Skeletal muscle satellite cell (primary cell): ENCODE measurements around the gene NARS2.

ENCODE experiments used
- H3K27me3 ChIP-seq: 2 replicates; pipeline ENCODE4 v1.7.0; 2013; ENCODE audit warnings: low read length; ENCODE audit not compliant: control insufficient read depth, insufficient read depth
- H3K36me3 ChIP-seq: 2 replicates; pipeline ENCODE4 v1.7.0; 2013; ENCODE audit warnings: mild to moderate bottlenecking, control low read depth, low read length; ENCODE audit not compliant: insufficient read depth
- H3K4me1 ChIP-seq: 2 replicates; pipeline ENCODE4 v1.7.0; 2013; ENCODE audit warnings: low read length; ENCODE audit not compliant: control insufficient read depth, insufficient read depth
- H3K4me2 ChIP-seq: 2 replicates; pipeline ENCODE4 v1.7.0; 2013; ENCODE audit warnings: mild to moderate bottlenecking, low read length
- H3K4me3 ChIP-seq: 2 replicates; pipeline ENCODE4 v1.7.0; 2013; ENCODE audit warnings: low read length
- H3K9ac ChIP-seq: 2 replicates; pipeline ENCODE4 v1.7.0; 2013; ENCODE audit warnings: mild to moderate bottlenecking, low read depth, low read length, moderate library complexity
- H3K9me3 ChIP-seq: replicated peaks from 2 replicates; pipeline ENCODE4 v1.7.0; 2013; ENCODE audit warnings: mild to moderate bottlenecking, control low read depth, low read length

Gene NARS2

DNA sequence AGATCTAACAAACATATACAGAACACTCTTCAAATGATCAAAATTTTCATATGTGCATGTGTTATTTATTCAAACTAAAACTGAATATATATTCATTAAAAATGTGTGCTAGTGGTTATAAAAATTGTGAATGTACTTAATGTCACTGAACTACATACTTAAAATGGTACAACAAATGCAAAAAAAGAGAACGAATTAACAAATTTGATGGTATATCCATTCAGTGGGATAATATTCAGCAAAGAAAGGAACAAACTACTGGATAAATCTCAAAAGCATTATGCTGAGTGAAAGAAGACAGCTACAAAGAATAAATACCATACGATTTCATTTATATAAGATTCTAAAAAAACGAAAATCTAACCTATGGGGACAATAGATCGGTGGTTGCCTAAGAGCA is 64.1 kb downstream of the NARS2 start:
- H3K4me3 ChIP-seq, result no peak overlapping the region
- H3K4me2 ChIP-seq, result no peak overlapping the region
- H3K27me3 ChIP-seq, result no peaks in the 10 kb centered on the region
- no peak overlapping the region for H3K9ac ChIP-seq
- no peaks in the 10 kb centered on the region for H3K9me3 ChIP-seq
- H3K4me1 ChIP-seq, result no peaks in the 10 kb centered on the region
- no peaks in the 10 kb centered on the region for H3K36me3 ChIP-seq

DNA sequence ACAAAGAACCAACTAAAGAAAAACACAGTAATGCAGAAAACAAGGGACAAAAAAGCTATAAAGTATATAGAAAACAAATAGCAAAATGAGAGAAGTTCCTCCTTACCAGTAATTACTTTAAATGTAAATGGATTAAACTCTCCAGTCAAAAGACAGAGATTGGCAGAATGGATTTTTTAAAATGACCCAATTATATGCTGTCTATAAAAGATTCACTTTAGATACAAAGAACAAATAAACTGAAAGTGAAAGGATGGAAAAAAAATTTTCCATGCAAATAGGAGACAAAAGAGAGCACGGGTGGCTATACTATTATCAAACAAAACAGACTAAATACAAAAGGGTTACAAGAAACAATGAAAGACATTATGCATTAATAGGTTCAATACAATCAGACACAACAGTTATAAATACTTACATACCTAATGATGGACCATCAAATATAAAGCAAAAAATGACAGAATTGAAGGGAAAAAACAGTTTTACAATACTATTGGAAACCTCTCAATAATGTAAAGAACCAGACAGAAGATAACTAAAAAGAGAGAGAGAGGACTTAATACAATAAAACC is 64.6 kb downstream of the NARS2 start:
- H3K36me3 ChIP-seq, result no peaks in the 10 kb centered on the region
- no peak overlapping the region for H3K4me3 ChIP-seq
- no peak overlapping the region for H3K9ac ChIP-seq

DNA sequence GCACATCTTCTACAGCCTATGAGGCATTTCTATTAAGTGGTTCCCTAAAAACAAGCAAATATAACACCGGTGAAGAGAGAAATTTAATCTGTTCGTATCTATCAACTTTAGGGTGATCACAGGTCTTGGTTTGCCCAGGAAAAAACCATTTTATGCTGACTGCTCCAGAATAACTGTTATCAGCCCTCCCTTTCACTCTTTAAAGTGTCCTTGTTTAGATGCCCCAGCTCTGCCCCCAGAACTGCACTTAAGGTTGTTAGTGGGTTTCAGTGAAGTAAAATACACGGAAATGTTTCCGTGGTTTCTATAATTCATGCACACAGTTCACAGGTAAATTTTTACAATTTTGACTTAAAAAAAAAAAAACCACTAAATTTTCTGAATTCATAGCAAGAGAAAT is 70.0 kb downstream of the NARS2 start:
- H3K36me3 ChIP-seq, result no peaks in the 10 kb centered on the region
- H3K4me1 ChIP-seq, result no peaks in the 10 kb centered on the region

More for the DNA sequence above, 64.6 kb downstream of the NARS2 start:
- Histone ChIP-seq H3K4me1 (no peaks in the 10 kb centered on the region), H3K27me3 (no peaks in the 10 kb centered on the region), H3K9me3 (no peaks in the 10 kb centered on the region), H3K4me2 (no peak overlapping the region)

DNA sequence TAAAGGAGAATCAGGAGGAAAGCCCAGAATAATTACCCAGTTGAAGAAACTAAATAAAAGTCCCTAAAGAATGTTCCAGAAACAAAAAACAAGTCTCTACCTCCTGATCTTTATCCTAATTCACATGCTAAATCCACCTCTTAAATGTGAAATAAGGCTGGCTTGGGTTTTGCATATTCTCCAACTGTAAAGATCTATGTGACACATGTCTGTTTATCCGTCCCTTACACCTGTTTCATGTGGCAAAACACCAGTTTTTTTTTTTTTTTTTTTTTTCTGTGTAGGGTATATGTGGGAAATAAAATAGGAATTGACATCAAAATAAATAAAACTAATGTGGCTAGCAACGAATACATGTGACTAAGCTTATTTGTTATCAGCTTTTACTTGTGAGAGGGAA is 70.5 kb downstream of the NARS2 start:
- no peak overlapping the region for H3K9ac ChIP-seq
- H3K4me3 ChIP-seq, result no peak overlapping the region
- no peaks in the 10 kb centered on the region for H3K27me3 ChIP-seq
- no peaks in the 10 kb centered on the region for H3K36me3 ChIP-seq
- no peaks in the 10 kb centered on the region for H3K9me3 ChIP-seq
- no peaks in the 10 kb centered on the region for H3K4me1 ChIP-seq
- no peak overlapping the region for H3K4me2 ChIP-seq

More for the DNA sequence above, 70.0 kb downstream of the NARS2 start:
- Histone ChIP-seq H3K27me3 (no peaks in the 10 kb centered on the region), H3K4me3 (no peak overlapping the region), H3K4me2 (no peak overlapping the region), H3K9ac (no peak overlapping the region), H3K9me3 (no peaks in the 10 kb centered on the region)

DNA sequence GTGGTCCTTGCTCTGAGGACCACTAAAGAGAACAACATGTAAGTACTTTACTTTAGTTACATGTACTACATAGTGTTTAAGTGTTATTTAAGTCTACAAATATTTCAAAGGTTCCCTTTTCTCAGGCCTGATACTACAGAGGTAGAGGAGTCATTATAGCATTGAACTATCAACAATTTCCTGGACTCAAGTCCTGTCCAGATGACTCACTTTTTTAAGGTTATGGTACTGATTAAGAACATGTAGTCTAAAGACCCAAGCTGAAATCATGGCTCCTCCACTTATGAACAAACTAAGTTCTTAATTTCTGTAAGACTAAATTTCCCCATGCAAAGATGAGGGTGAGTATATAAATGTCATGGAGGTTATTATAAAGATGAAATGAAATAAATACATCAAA is 74.7 kb downstream of the NARS2 start:
- Histone ChIP-seq H3K4me1 (no peaks in the 10 kb centered on the region), H3K9ac (no peak overlapping the region), H3K27me3 (no peaks in the 10 kb centered on the region), H3K36me3 (no peaks in the 10 kb centered on the region), H3K4me2 (no peak overlapping the region), H3K4me3 (no peak overlapping the region), H3K9me3 (no peaks in the 10 kb centered on the region)

DNA sequence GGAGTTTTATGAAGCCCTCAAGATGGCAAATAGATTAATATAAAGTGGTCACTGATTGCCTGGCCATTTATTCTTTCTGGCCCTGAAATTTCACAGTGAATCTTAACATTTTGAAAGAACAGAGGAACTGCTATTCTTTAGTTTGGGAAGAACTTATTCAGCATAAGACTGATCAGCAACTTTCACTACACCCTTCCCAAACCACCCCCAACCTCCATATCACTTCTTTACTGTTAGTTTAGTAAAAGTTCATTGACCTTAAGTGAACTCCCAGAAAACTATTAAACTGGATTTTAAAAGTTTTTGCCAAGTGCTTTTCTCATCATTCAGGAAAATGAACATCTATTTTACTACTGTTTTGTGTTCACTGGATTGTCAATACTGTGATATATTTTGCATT is 77.4 kb downstream of the NARS2 start:
- Histone ChIP-seq H3K9ac (no peak overlapping the region), H3K4me2 (no peak overlapping the region), H3K36me3 (no peaks in the 10 kb centered on the region), H3K9me3 (no peaks in the 10 kb centered on the region), H3K4me1 (no peaks in the 10 kb centered on the region), H3K27me3 (no peaks in the 10 kb centered on the region), H3K4me3 (no peak overlapping the region)

DNA sequence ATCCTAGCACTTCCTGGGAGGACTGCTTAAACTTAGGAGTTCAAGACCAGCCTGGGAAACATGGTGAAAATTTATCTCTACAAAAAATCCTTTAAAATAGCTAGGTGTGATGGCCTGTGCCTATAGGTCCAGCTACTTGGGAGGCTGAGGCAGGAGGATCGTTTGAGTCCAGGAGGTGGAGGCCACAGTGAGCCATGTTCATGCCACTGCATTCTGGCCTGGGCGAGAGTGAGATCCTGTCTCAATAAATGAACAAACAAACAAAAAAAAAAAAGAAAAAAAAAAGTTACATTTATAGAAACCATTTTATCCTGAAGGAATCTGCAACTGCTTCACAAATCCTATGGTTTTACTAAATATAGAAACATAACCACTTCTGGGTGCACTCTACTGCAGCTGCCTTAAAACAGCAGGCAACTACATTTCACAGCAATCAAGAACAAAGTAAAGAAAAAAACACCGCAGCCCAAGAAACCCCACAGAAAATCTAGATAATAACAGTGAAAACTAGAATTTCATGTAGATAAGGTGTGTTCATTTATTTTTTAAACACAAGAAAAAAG is 81.2 kb downstream of the NARS2 start:
- no peaks in the 10 kb centered on the region for H3K4me1 ChIP-seq

DNA sequence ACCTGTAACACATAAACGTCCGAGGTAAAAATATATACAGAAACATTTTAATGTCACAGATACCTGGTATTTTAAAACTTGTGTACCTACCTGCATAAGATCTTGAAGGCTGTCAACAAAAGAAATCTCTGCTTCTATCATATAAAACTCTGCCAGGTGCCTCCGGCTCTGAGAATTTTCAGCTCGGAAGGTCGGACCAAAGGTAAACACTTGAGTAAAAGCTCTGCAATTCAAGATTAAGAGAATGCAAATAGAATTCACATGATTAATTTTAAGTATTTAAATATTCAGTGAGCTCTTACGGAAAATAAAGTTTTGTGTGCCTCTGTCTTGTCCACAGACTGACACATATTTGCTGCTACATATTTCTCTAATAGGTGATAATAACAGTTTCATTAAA is 81.7 kb downstream of the NARS2 start:
- Histone ChIP-seq H3K4me2 (no peak overlapping the region), H3K4me3 (no peak overlapping the region), H3K36me3 (no peaks in the 10 kb centered on the region), H3K4me1 (no peaks in the 10 kb centered on the region), H3K27me3 (no peaks in the 10 kb centered on the region), H3K9me3 (no peaks in the 10 kb centered on the region), H3K9ac (no peak overlapping the region)

More for the DNA sequence above, 81.2 kb downstream of the NARS2 start:
- Histone ChIP-seq H3K36me3 (no peaks in the 10 kb centered on the region), H3K9ac (no peak overlapping the region), H3K9me3 (no peaks in the 10 kb centered on the region), H3K27me3 (no peaks in the 10 kb centered on the region), H3K4me3 (no peak overlapping the region), H3K4me2 (no peak overlapping the region)

DNA sequence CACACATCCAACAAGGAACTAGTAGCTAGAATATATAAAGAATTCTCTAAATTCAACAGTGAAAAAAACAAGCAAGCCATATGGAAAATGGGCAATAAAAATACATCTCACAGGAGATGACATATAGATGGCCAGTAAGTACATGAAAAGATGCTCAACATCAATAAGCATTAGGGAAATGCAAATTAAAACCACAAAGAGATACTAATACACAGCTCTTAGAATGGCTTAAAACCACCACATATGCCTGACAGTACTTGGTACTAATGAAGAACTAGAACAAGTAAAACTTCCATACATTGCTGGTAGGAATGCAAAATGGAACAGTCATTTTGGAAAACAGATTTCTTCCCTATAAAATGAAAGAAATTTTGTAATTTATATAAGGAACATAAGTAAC is 85.5 kb downstream of the NARS2 start:
- Histone ChIP-seq H3K27me3 (no peaks in the 10 kb centered on the region), H3K4me1 (no peaks in the 10 kb centered on the region), H3K4me2 (no peak overlapping the region), H3K9ac (no peak overlapping the region), H3K36me3 (no peaks in the 10 kb centered on the region), H3K9me3 (no peaks in the 10 kb centered on the region), H3K4me3 (no peak overlapping the region)

DNA sequence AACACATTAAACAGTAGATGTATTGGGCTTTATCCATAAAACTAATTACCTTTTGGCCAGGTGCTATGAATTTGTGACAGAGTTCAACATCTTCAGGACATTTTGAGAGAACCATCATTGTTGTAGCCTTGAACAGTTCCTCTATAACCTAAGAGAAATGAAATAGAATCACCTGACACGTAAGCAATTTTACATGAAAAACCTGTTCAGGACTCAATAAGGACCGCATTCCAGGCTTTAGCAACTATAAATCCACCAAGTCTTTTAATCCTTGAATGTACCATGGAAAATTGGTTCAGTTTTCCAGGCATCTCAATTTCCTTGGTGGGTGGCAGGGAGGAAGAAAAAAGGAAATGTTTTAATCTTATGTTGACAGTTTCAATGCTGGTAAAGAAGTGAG is 96.1 kb downstream of the NARS2 start:
- Histone ChIP-seq H3K4me1 (no peaks in the 10 kb centered on the region), H3K9me3 (no peaks in the 10 kb centered on the region), H3K4me2 (no peak overlapping the region), H3K9ac (no peak overlapping the region), H3K4me3 (no peak overlapping the region), H3K27me3 (no peaks in the 10 kb centered on the region), H3K36me3 (no peaks in the 10 kb centered on the region)

DNA sequence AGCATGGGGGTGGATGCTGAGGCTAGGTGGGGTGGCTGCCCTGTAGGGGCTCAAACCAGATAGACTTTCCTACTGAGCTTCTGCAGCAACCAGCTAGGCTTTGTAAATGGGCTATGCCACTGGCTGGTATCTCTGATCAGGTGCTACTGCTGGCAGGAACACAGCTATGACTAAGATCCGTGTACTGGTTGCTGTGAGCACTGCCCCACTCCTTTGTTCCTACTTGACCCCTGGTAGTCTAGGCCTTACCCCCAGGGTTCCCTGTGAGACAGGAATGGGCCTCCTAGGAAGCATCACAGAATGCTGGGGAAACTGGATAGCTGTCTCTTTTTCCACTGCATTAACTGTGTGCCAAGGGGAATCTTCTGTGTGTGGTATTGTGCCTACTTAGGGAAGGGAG is 98.6 kb downstream of the NARS2 start:
- Histone ChIP-seq H3K4me3 (no peak overlapping the region), H3K36me3 (no peaks in the 10 kb centered on the region), H3K4me2 (no peak overlapping the region), H3K9me3 (no peaks in the 10 kb centered on the region), H3K4me1 (no peaks in the 10 kb centered on the region), H3K9ac (no peak overlapping the region), H3K27me3 (no peaks in the 10 kb centered on the region)

DNA sequence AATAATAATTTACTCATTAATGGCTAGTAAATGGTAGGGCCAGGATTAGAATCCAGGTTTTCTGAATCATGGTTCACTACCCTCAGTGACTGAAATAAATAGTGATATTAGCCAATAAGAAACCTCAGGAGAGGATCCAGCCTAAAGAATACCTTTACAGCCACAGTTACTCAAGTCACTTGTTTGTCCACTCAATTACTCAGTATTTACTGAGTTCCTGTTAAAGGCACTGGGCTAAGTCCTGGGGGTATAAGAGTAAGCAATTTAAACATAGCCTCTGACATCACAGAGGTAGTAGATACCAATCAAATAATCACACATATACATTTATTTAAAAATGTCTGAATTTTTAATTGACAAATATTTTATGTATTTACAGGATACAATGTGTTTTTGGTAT is 100.2 kb downstream of the NARS2 start:
- Histone ChIP-seq H3K36me3 (no peaks in the 10 kb centered on the region), H3K9ac (no peak overlapping the region), H3K27me3 (no peaks in the 10 kb centered on the region), H3K9me3 (no peaks in the 10 kb centered on the region), H3K4me1 (no peaks in the 10 kb centered on the region), H3K4me2 (no peak overlapping the region), H3K4me3 (no peak overlapping the region)
